Stomach (tissue), 4 donors: Measurements from ENCODE around the gene MPC2.

Source experiments
- CTCF ChIP-seq, 7 experiments: fragments of 450-650 bp in 4 of 7; fragments of 200-600 bp in 3 of 7; sonication (generic) in 3 of 7; IDR thresholded peaks; one replicate each; pipeline ENCODE4 v1.5.1; 2016 to 2019; ENCODE audit warnings: antibody characterized with exemption in 7 of 7, control low read depth in 2 of 7, mild to moderate bottlenecking in 1 of 7
- EP300 ChIP-seq: sonication (generic); formaldehyde crosslinking; IDR thresholded peaks from one replicate; pipeline ENCODE4 v1.6.1; 2017; ENCODE audit warnings: antibody characterized with exemption
- POLR2A ChIP-seq, 4 donors: fragments of 450-650 bp; IDR thresholded peaks; one replicate each; pipeline ENCODE4 v1.6.1; 2016; ENCODE audit warnings: antibody characterized with exemption in 4 of 4, control low read depth in 2 of 4, mild to moderate bottlenecking in 1 of 4, moderate library complexity in 1 of 4
- POLR2AphosphoS5 ChIP-seq, 3 donors: sonication (generic); formaldehyde crosslinking; IDR thresholded peaks; one replicate each; pipeline ENCODE4 v1.6.1; 2016; ENCODE audit warnings: antibody characterized with exemption in 3 of 3

GRCh38 chr1:167936068-167936929, 573 bp downstream of the MPC2 start, which contains the start of gene DCAF6:
- TF ChIP-seq EP300 (no peak), CTCF (IDR thresholded peaks at IDR 0.05) (no peak), POLR2AphosphoS5 (IDR thresholded peaks at IDR 0.05) (peak; percentile 85 to 94 (median 93)), POLR2A (IDR thresholded peaks at IDR 0.05) (peak in 2 of 4 donors; percentile 37 to 84)
